Suprapubic skin (tissue), 2 donors: ENCODE data around the gene IRAK1.

ENCODE experiments used
- EP300 ChIP-seq: sonication (generic); formaldehyde crosslinking; IDR thresholded peaks from one replicate; pipeline ENCODE4 v1.6.1; 2017; ENCODE audit warnings: antibody characterized with exemption
- POLR2A ChIP-seq, 2 donors: fragments of 450-650 bp; IDR thresholded peaks; one replicate each; pipeline ENCODE4 v1.6.1; 2017; ENCODE audit warnings: antibody characterized with exemption in 2 of 2, mild to moderate bottlenecking in 2 of 2, moderate library complexity in 2 of 2

DNA sequence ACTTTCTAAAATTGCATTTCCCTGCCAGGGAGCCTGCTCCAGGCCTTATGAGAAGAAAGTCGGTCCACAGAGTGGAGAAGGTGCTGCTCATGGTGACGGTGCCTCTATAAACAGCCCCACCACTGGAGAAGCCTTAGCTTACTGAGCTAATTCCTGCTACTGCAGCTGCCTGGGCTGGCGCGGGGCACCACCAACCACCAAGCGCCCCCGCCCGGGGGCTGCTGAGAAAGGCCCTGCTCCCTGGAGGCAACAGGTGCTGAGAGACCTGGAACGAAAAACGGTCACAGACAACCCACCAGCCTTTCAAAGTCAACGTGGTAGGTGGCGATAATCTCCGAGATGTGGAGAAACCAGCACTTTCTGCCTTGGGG is 51.0 kb downstream of the IRAK1 start:
- TF ChIP-seq EP300 (no peak), POLR2A (IDR thresholded peaks at IDR 0.05) (no peak)
